ENCODE data around the gene HID1.

Gene HID1

DNA sequence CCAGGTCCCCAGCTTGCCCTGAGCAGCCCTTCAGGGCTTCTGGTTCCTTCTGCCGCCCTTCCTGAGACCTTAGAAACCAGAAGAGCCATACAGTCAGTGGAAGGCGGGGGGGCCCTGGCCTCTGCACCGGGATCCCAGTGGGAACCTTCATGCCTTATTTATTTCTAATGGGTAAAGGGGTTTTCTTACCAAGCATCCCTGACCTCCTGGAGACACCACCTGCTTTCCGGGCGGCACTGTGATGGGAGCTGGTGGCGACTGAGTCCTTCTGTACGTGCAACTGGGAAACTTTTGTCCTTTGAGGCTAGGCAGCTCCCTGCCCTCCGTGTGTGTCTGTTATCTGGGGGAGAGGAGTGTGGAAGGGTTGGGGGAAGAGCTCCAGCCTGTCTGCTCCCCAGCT lies 32.7 kb upstream of the HID1 start:
- in situ Hi-C loops (cut with HindIII; ENCODE audit: low sequenced_read_pairs), result no loop called here
- H3K4me3 ChIP-seq (ENCODE audit: low read depth, low read length), result no peak overlapping the region
- DNase-seq (ENCODE audit: low read depth), result no peak
- TF ChIP-seq, protein P1, sequence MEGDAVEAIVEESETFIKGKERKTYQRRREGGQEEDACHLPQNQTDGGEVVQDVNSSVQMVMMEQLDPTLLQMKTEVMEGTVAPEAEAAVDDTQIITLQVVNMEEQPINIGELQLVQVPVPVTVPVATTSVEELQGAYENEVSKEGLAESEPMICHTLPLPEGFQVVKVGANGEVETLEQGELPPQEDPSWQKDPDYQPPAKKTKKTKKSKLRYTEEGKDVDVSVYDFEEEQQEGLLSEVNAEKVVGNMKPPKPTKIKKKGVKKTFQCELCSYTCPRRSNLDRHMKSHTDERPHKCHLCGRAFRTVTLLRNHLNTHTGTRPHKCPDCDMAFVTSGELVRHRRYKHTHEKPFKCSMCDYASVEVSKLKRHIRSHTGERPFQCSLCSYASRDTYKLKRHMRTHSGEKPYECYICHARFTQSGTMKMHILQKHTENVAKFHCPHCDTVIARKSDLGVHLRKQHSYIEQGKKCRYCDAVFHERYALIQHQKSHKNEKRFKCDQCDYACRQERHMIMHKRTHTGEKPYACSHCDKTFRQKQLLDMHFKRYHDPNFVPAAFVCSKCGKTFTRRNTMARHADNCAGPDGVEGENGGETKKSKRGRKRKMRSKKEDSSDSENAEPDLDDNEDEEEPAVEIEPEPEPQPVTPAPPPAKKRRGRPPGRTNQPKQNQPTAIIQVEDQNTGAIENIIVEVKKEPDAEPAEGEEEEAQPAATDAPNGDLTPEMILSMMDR (IDR thresholded peaks at IDR 0.05; ENCODE audit: low read depth, low read length, missing control alignments), result no peak

DNA sequence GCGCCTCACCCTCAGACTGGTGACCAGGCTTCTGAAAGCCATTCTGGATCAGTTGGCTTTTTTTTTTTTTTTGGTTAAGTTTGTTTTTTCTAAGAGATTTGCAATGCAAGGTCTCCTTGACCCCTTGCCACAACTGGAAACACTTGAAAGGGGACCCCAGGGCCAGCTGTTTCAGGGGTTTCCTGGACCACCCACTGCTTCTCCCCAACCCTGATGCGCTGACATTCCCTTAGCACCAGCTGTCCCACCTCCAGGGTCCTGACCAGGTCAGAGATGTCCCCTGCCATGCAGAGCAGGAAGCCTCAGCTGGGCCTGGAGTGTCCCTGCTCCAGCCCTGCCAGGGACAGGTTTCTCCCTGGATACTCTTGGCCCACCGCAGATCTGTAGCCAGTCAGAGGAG lies 31.8 kb upstream of the HID1 start:
- no peak for DNase-seq (ENCODE audit: low read depth)
- in situ Hi-C loops (cut with HindIII; ENCODE audit: low sequenced_read_pairs), result no loop called here
- no peak overlapping the region for H3K4me3 ChIP-seq (ENCODE audit: low read depth, low read length)
- TF ChIP-seq, protein P1 (IDR thresholded peaks at IDR 0.05; ENCODE audit: low read depth, low read length, missing control alignments), result no peak

DNA sequence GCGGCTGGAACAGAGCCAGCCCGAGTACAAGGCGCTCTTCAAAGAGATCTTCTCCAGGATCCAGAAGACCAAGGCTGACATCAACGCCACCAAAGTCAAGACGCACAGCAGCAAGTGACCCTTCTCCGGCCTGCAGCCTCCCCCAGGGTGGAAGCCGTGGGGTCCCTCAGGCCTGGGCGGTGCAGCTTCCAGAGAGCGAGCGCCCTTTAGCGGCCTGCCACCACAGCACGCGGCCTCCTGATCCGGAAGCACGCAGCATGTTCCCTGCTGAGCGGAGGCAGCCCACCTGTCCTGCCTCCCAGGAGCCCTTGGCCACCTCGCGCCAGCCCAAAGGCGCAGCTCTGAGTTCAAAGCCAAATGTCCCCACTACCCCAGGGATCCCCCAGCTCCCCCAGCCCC lies 31.4 kb upstream of the HID1 start:
- no peak overlapping the region for H3K4me3 ChIP-seq (ENCODE audit: low read depth, low read length)
- TF ChIP-seq, protein P1 (IDR thresholded peaks at IDR 0.05; ENCODE audit: low read depth, low read length, missing control alignments), result no peak
- DNase-seq (ENCODE audit: low read depth), result no peak
- in situ Hi-C loops (cut with HindIII; ENCODE audit: low sequenced_read_pairs), result no loop called here

DNA sequence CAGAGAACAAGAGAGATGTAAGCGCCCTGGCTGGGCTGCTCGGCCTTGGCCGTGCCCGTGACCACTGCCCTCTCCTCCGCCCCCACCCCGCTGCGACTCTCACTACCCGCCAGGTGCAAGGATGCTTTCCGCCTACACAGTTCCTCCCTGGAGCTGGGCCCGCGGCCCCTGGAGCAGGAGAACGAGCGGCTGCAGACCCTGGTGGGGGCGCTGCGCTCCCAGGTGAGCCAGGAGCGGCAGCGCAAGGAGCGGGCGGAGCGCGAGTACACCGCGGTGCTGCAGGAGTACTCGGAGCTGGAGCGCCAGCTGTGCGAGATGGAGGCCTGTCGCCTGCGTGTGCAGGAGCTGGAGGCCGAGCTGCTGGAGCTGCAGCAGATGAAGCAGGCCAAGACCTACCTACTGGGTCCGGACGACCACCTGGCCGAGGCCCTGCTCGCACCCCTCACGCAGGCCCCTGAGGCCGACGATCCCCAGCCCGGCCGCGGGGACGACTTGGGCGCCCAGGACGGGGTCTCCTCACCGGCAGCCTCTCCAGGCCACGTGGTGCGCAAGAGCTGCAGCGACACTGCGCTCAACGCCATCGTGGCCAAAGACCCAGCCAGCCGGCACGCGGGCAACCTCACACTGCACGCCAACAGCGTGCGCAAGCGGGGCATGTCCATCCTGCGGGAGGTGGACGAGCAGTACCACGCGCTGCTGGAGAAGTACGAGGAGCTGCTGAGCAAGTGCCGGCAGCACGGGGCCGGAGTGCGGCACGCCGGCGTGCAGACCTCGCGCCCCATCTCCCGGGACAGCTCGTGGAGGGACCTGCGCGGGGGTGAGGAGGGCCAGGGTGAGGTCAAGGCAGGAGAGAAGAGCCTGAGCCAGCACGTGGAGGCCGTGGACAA lies 30.8 kb upstream of the HID1 start:
- DNase-seq (ENCODE audit: low read depth), result no peak
- no peak overlapping the region for H3K4me3 ChIP-seq (ENCODE audit: low read depth, low read length)
- TF ChIP-seq, protein P1 (IDR thresholded peaks at IDR 0.05; ENCODE audit: low read depth, low read length, missing control alignments), result no peak
- in situ Hi-C loops (cut with HindIII; ENCODE audit: low sequenced_read_pairs), result no loop called here

DNA sequence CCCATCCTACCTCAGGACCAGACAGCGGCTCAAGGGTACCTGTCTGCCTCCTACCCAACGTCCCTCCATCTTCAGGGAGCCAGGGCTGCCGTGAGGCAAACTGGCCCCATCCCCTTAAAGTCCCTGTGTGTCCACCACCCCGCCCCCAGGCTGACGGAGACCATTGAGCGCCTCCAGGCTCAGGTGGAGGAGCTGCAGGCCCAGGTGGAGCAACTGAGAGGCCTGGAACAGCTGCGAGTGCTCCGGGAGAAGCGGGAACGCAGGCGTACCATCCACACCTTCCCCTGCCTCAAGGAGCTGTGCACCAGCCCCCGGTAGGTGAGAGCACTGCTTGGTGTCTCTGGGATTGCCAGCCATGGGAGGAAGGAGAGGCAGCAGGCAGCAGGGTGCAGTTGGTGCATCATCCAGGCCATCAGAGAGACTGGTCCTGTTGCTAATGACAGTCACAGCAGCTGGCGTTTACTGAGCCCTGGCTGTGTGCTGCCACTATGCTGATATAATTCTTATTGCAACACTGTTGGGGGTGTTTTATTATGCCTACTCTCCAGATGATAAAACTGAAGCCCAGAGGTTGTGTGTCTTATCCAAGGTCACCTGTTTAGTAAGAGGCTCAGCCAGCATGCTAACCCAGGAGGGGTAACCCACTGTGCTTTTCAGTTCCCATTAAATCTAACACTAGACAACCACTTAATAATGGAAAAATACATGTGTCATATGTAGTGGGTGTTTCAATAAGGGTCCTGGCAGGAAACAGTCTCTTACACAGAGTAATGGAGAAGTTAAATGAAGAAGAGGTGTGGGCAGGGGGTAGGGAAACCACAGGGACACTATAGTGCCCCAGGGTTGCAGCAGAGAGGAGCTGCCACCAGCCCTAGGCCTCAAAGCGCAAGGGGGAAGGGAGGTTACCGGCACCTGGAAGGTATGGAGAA lies 29.6 kb upstream of the HID1 start:
- H3K4me3 ChIP-seq (ENCODE audit: low read depth, low read length), result no peak overlapping the region

DNA sequence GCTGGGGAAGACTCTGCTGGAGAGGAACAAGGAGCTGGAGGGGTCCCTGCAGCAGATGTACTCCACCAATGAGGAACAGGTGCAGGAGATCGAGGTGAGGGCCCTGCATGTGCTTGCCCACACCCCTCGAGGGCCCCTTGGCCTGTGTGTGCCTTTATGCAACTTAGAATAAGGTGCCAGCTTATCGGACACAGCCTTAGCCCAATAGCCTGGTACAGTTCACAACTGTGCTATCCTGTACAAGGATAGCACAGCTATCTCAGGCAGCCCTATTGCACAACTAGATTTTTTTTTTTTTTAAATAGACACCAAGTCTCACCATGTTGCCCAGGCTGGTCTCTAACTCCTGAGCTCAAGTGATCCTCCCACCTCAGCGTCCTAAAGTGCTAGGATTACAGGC lies 27.0 kb upstream of the HID1 start:
- no peak overlapping the region for H3K4me3 ChIP-seq (ENCODE audit: low read depth, low read length)
- in situ Hi-C loops (cut with HindIII; ENCODE audit: low sequenced_read_pairs), result no loop called here
- no peak for DNase-seq (ENCODE audit: low read depth)
- TF ChIP-seq, protein P1 (IDR thresholded peaks at IDR 0.05; ENCODE audit: low read depth, low read length, missing control alignments), result no peak

More for the DNA sequence above, 29.6 kb upstream of the HID1 start:
- DNase-seq (ENCODE audit: low read depth), result no peak
- in situ Hi-C loops (cut with HindIII; ENCODE audit: low sequenced_read_pairs), result no loop called here
- TF ChIP-seq, protein P1 (IDR thresholded peaks at IDR 0.05; ENCODE audit: low read depth, low read length, missing control alignments), result no peak

Data from astrocyte of the cerebellum (primary cell).